Measurements from ENCODE around the gene CLDN8. TPM values are rescaled to one million over a fixed set of nuclear protein-coding genes. Genes with fewer than 3 reads are reported as not detected.

The CLDN8 gene
- total RNA-seq (under 1 TPM in 1 of 4 donors, not detected in 3; 0.71 TPM), polyA plus RNA-seq (10 to 100 TPM in 1 of 3 donors, 1 to 10 TPM in 2; 3.1 to 21.0 (median 6.9) TPM)

- Histone ChIP-seq H3K27ac (no peak within 1 kb of the TSS), H3K4me1 (no peaks in the 10 kb centered on the region), H3K9me3 (no peaks in the 10 kb centered on the region), H3K36me3 (no peaks in the 10 kb centered on the region), H3K27me3 (no peaks in the 10 kb centered on the region), H3K4me3 (peak within 1 kb of the TSS in 1 of 4 donors; percentile 1)
- no peak for DNase-seq
- TF ChIP-seq EP300 (IDR thresholded peaks at IDR 0.05) (no peak), POLR2AphosphoS5 (IDR thresholded peaks at IDR 0.05) (no peak), CTCF (IDR thresholded peaks at IDR 0.05) (no peak), POLR2A (IDR thresholded peaks at IDR 0.05) (no peak)
- intact Hi-C loops (cut with DNase I): no loop called here
- WGBS, 2 donors: 24 to 75% methylated on average over 5 of the region's 5 CpGs
Measured at GRCh38 chr21:30216041-30216723, at the start of gene CLDN8. TSS of gene CLDN8 (minus strand) at chr21:30216097. CDS start at chr21:30215925, 172 bp downstream.

- TF ChIP-seq CTCF (IDR thresholded peaks at IDR 0.05): no peak
- no peak for TF ChIP-seq POLR2A (IDR thresholded peaks at IDR 0.05)
- no peak for TF ChIP-seq EP300 (IDR thresholded peaks at IDR 0.05)
- TF ChIP-seq POLR2AphosphoS5 (IDR thresholded peaks at IDR 0.05): no peak
- DNase-seq: no peak
- Histone ChIP-seq H3K4me1 (no peaks in the 10 kb centered on the region), H3K9me3 (no peaks in the 10 kb centered on the region), H3K36me3 (no peaks in the 10 kb centered on the region), H3K27me3 (no peaks in the 10 kb centered on the region), H3K4me3 (no peak overlapping the region), H3K27ac (no peak overlapping the region)
- intact Hi-C loops (cut with DNase I): no loop called here
- 70 to 72% methylated on average over 4 of the region's 4 CpGs for WGBS, 2 donors
Measured at GRCh38 chr21:30257773-30258172, 41.9 kb upstream of the CLDN8 start.

GRCh38 chr21:30256100-30256499, 40.2 kb upstream of the CLDN8 start:
- H3K36me3 ChIP-seq: no peaks in the 10 kb centered on the region
- intact Hi-C loops (cut with DNase I): no loop called here
- no peak overlapping the region for H3K4me3 ChIP-seq
- 26 to 82% methylated on average over 4 of the region's 4 CpGs for WGBS, 2 donors
- TF ChIP-seq POLR2AphosphoS5 (IDR thresholded peaks at IDR 0.05) (no peak), POLR2A (IDR thresholded peaks at IDR 0.05) (no peak), EP300 (IDR thresholded peaks at IDR 0.05) (no peak), CTCF (IDR thresholded peaks at IDR 0.05) (no peak)
- no peak for DNase-seq
- H3K4me1 ChIP-seq: no peaks in the 10 kb centered on the region
- no peak overlapping the region for H3K27ac ChIP-seq
- no peaks in the 10 kb centered on the region for H3K9me3 ChIP-seq
- H3K27me3 ChIP-seq: no peaks in the 10 kb centered on the region

GRCh38 chr21:30255679-30256078, 39.8 kb upstream of the CLDN8 start:
- no peak overlapping the region for H3K4me3 ChIP-seq
- 34 to 81% methylated on average over 1 of the region's 1 CpG for WGBS, 2 donors
- no peaks in the 10 kb centered on the region for H3K36me3 ChIP-seq
- intact Hi-C loops (cut with DNase I): no loop called here
- TF ChIP-seq EP300 (IDR thresholded peaks at IDR 0.05) (no peak), POLR2AphosphoS5 (IDR thresholded peaks at IDR 0.05) (no peak), CTCF (IDR thresholded peaks at IDR 0.05) (no peak), POLR2A (IDR thresholded peaks at IDR 0.05) (no peak)
- no peak for DNase-seq
- no peaks in the 10 kb centered on the region for H3K9me3 ChIP-seq
- H3K4me1 ChIP-seq: no peaks in the 10 kb centered on the region
- no peaks in the 10 kb centered on the region for H3K27me3 ChIP-seq
- H3K27ac ChIP-seq: no peak overlapping the region

- Histone ChIP-seq H3K36me3 (no peaks in the 10 kb centered on the region), H3K27ac (no peak overlapping the region), H3K9me3 (no peaks in the 10 kb centered on the region), H3K27me3 (no peaks in the 10 kb centered on the region), H3K4me1 (no peaks in the 10 kb centered on the region), H3K4me3 (no peak overlapping the region)
- 87 to 93% methylated on average over 1 of the region's 1 CpG for WGBS, 2 donors
- no peak for TF ChIP-seq POLR2A (IDR thresholded peaks at IDR 0.05)
- no peak for TF ChIP-seq EP300 (IDR thresholded peaks at IDR 0.05)
- TF ChIP-seq CTCF (IDR thresholded peaks at IDR 0.05): no peak
- no peak for TF ChIP-seq POLR2AphosphoS5 (IDR thresholded peaks at IDR 0.05)
- intact Hi-C loops (cut with DNase I): no loop called here
- DNase-seq: no peak
Measured at GRCh38 chr21:30251781-30252180, 35.9 kb upstream of the CLDN8 start.
